ENCODE measurements around the gene BAG3.
"Not testable (repeated sequence)": the region's sequence is repeated elsewhere in the genome, so short reads cannot be mapped to it uniquely, and the experiment has no call there.

The BAG3 gene

DNA sequence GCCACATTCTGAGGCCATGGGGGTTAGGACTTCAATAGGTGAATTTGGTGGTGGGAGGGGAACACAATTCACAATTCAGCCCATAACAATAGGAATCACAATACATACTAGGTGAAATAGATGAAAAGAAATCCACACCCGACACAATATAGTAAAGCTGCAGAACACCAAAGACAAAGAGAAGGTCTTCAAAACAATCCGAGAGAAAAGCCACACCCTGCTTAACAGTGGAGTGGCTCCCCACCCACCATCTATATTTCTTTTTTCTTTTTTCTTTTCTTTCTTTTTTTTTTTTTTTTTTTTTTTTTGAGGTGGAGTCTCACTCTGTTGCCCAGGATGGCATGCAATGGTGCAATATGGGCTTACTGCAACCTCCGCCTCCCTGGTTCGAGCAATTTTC, 39.7 kb upstream of the BAG3 start:
- peaks cover 0 to 6% (median 3%) of the 10 kb centered on the region in 4 donors for H3K4me1 ChIP-seq
- H3K9me3 ChIP-seq: no peaks in the 10 kb centered on the region
- intact Hi-C loops (cut with DNase I; ENCODE audit: low total_unique reads): no loop called here
- no peak for DNase-seq
- H3K4me3 ChIP-seq: no peak overlapping the region
- no peak overlapping the region for H3K27ac ChIP-seq
- H3K27me3 ChIP-seq: no peaks in the 10 kb centered on the region
- TF ChIP-seq CTCF (IDR thresholded peaks at IDR 0.05): no peak
- no peaks in the 10 kb centered on the region for H3K36me3 ChIP-seq

- intact Hi-C loops (cut with DNase I; ENCODE audit: low total_unique reads): no loop called here
Observed at GRCh38 chr10:119613741-119614140, 37.4 kb upstream of the BAG3 start.

DNA sequence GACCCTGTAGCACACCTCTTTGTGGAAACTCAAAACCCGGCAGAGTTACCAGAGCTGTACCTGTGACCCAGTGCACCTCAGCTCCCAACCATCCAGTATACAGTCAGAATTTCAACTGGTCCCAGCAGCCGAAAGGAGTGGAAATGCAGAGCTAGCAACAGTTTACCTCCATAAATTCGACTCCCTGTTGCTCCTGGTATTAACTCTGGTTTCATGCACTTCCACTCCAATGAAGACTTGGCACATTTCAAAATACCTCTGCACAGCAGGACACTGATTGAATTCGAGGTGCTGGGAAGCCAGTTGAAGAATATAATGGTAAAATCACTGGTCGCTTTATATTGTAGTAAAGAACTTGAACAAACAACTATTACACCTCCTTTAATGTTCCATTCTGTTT, 36.5 kb upstream of the BAG3 start:
- no peak for TF ChIP-seq CTCF (IDR thresholded peaks at IDR 0.05)
- no peaks in the 10 kb centered on the region for H3K36me3 ChIP-seq
- no peaks in the 10 kb centered on the region for H3K27me3 ChIP-seq
- no peak overlapping the region for H3K4me3 ChIP-seq
- intact Hi-C loops (cut with DNase I; ENCODE audit: low total_unique reads): no loop called here
- H3K27ac ChIP-seq: no peak overlapping the region
- no peaks in the 10 kb centered on the region for H3K9me3 ChIP-seq
- DNase-seq: no peak
- peaks cover 0 to 9% (median 3%) of the 10 kb centered on the region in 4 donors for H3K4me1 ChIP-seq

More at GRCh38 chr10:119613741-119614140, 37.4 kb upstream of the BAG3 start:
- Histone ChIP-seq H3K9me3 (no peaks in the 10 kb centered on the region), H3K4me3 (no peak overlapping the region), H3K27me3 (no peaks in the 10 kb centered on the region), H3K36me3 (no peaks in the 10 kb centered on the region), H3K4me1 (peaks cover 0 to 4% (median 1%) of the 10 kb centered on the region in 4 donors), H3K27ac (no peak overlapping the region)
- DNase-seq: no peak
- TF ChIP-seq CTCF (IDR thresholded peaks at IDR 0.05): no peak

GRCh38 chr10:119616882-119617570, 34.2 kb upstream of the BAG3 start:
- no peak for TF ChIP-seq CTCF (IDR thresholded peaks at IDR 0.05)
- Histone ChIP-seq H3K9me3 (no peaks in the 10 kb centered on the region), H3K36me3 (no peaks in the 10 kb centered on the region), H3K4me3 (no peak overlapping the region), H3K4me1 (peaks cover 0 to 9% (median 3%) of the 10 kb centered on the region in 4 donors), H3K27ac (no peak overlapping the region), H3K27me3 (no peaks in the 10 kb centered on the region)
- intact Hi-C loops (cut with DNase I; ENCODE audit: low total_unique reads): no loop called here
- DNase-seq: no peak

DNA sequence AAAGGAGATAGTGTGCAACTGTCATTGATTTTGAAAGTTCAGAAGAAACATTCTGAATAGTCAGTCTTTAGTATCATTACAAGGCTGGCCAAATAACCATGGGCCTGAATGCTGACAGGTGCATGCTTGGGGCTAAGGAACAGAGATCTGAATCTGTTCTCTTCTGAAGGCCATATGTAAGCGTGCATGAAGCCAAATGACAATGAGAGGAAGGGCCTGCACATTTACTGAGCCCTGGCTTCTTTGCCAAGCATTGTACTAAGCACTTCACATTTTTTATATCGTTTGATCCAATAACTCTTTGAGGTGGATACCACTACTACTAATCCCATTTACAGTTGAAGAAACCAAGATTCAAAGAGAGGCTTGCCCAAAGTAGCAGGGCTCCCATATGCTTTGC, 32.0 kb upstream of the BAG3 start:
- intact Hi-C loops (cut with DNase I; ENCODE audit: low total_unique reads): no loop called here
- H3K27me3 ChIP-seq: no peaks in the 10 kb centered on the region
- H3K9me3 ChIP-seq: no peaks in the 10 kb centered on the region
- peaks cover 0 to 9% (median 3%) of the 10 kb centered on the region in 4 donors for H3K4me1 ChIP-seq
- no peak for DNase-seq
- H3K4me3 ChIP-seq: no peak overlapping the region
- no peaks in the 10 kb centered on the region for H3K36me3 ChIP-seq
- TF ChIP-seq CTCF (IDR thresholded peaks at IDR 0.05): no peak
- no peak overlapping the region for H3K27ac ChIP-seq

DNA sequence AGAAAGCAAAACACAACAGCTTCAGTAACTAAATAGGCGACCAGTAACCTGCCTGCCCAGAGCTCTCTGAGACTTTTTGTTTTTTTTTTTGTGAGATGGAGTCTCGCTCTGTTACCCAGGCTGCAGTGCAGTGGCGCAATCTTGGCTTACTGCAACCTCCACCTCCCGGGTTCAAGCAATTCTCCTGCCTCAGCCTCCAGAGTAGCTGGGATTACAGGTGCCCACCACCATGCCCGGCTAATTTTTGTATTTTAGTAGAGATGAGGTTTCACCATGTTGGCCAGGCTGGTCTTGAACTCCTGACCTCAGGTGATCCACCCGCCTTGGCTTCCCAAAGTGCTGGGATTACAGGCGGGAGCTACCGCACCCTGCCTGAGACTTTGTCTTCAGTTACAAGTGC, 31.4 kb upstream of the BAG3 start:
- H3K4me3 ChIP-seq; H3K9me3 ChIP-seq; H3K27ac ChIP-seq; H3K4me1 ChIP-seq; H3K27me3 ChIP-seq; DNase-seq; intact Hi-C loops (cut with DNase I; ENCODE audit: low total_unique reads); H3K36me3 ChIP-seq: not testable (repeated sequence)
